K562 (cell line): ENCODE data around the gene BRWD1. TPM values are rescaled to one million over a fixed set of nuclear protein-coding genes. Genes with fewer than 3 reads are reported as not detected.

Experiments
- CREBBP ChIP-seq: IDR thresholded peaks from one replicate; pipeline ENCODE4 v1.6.1; 2012; ENCODE audit warnings: low read depth, mild to moderate bottlenecking, control low read depth, inconsistent platforms, low read length
- CTBP1 ChIP-seq: fragments of 450-650 bp; IDR thresholded peaks from 2 replicates; pipeline ENCODE4 v1.6.1; 2016; ENCODE audit warnings: borderline replicate concordance
- EP400 ChIP-seq: fragments of 450-650 bp; IDR thresholded peaks from 2 replicates; pipeline ENCODE4 v1.6.1; 2017; ENCODE audit warnings: antibody characterized with exemption, mild to moderate bottlenecking, moderate library complexity
- ESRRB ChIP-seq: fragments of 250-450 bp; sonication (Bioruptor Pico); IDR thresholded peaks from 2 replicates; pipeline ENCODE4 v1.5.0; 2020; ENCODE audit warnings: mild to moderate bottlenecking, moderate library complexity, borderline replicate concordance
- GMEB1 ChIP-seq: fragments of 250-450 bp; sonication (Bioruptor Pico); IDR thresholded peaks from 2 replicates; pipeline ENCODE4 v1.4.0; 2020; ENCODE audit warnings: mild to moderate bottlenecking
- JUN ChIP-seq, 2 experiments: sonication (generic) in 1 of 2; formaldehyde crosslinking in 1 of 2; IDR thresholded peaks; 2 replicates each; pipeline versions ENCODE4 v1.6.1 to v1.8.0; 2012 to 2022; ENCODE audit warnings: borderline replicate concordance in 2 of 2, mild to moderate bottlenecking in 2 of 2, improper control_type of control experiment in 1 of 2, low read depth in 1 of 2, low read length in 1 of 2, missing genetic modification reagents in 1 of 2
- MITF ChIP-seq: IDR thresholded peaks from 2 replicates; pipeline ENCODE4 v1.6.1; 2014; ENCODE audit warnings: antibody characterized with exemption
- MTF1 ChIP-seq: fragments of 250-450 bp; sonication (Bioruptor Pico); IDR thresholded peaks from 2 replicates; pipeline ENCODE4 v1.9.0; 2021; ENCODE audit warnings: moderate library complexity, mild to moderate bottlenecking, inconsistent platforms, borderline replicate concordance
- NEUROD1 ChIP-seq: fragments of 150-350 bp; IDR thresholded peaks from 2 replicates; pipeline ENCODE4 v1.6.1; 2014; ENCODE audit warnings: borderline replicate concordance, low read length, low read depth; ENCODE audit not compliant: partially characterized antibody
- PTTG1 ChIP-seq: fragments of 450-650 bp; IDR thresholded peaks from 2 replicates; pipeline ENCODE4 v1.6.1; 2016; ENCODE audit warnings: low read depth, mild to moderate bottlenecking, missing genetic modification characterization, missing compliant biosample characterization
- STAG1 ChIP-seq: sonication (generic); formaldehyde crosslinking; IDR thresholded peaks from 2 replicates; pipeline ENCODE4 v1.5.0; 2020; ENCODE audit warnings: missing genetic modification reagents, borderline replicate concordance
- TAF7 ChIP-seq: fragments of 450-650 bp; IDR thresholded peaks from 2 replicates; pipeline ENCODE4 v1.6.1; 2016; ENCODE audit warnings: missing genetic modification characterization, missing compliant biosample characterization
- ZNF121 ChIP-seq: sonication (generic); formaldehyde crosslinking; conservative IDR thresholded peaks from 2 replicates; pipeline ENCODE4 v1.8.0; 2022; ENCODE audit warnings: missing genetic modification reagents
- ZNF175 ChIP-seq: fragments of 200-800 bp; sonication (Bioruptor generic); IDR thresholded peaks from 2 replicates; pipeline ENCODE4 v1.6.1; 2016; ENCODE audit warnings: low read depth, mild to moderate bottlenecking, missing genetic modification characterization, missing compliant biosample characterization
- ZNF217 ChIP-seq: sonication (generic); formaldehyde crosslinking; IDR thresholded peaks from 2 replicates; pipeline ENCODE4 v1.8.0; 2022; ENCODE audit warnings: mild to moderate bottlenecking, missing genetic modification reagents
- ZNF280B ChIP-seq: fragments of 250-450 bp; sonication (Bioruptor Pico); IDR thresholded peaks from 2 replicates; pipeline ENCODE4 v1.5.1; 2021; ENCODE audit warnings: mild to moderate bottlenecking
- ZNF354B ChIP-seq: fragments of 250-450 bp; sonication (Bioruptor Pico); IDR thresholded peaks from 2 replicates; pipeline ENCODE4 v1.4.0; 2020
- ZNF584 ChIP-seq: fragments of 200-800 bp; sonication (Bioruptor generic); IDR thresholded peaks from 2 replicates; pipeline ENCODE4 v1.6.1; 2016; ENCODE audit warnings: low read depth, mild to moderate bottlenecking, missing genetic modification characterization, missing compliant biosample characterization
- polyA plus RNA-seq, 8 experiments: library from polyadenylated mRNA; depleted of rRNA in 4 of 8; stranded (reverse) in 5 of 8; unstranded in 3 of 8; fragments of >200 nt; fragmentation: Nextera tagmentation in 2 of 8; fragmentation: Illumina TruSeq in 1 of 8; extraction: Ambion mirVana in 2 of 8; extraction: Trizol in 1 of 8; gene quantifications; 2 replicates each; pipeline versions ENCODE4 v1.2.1 to v1.2.3, GENCODE V29; 2011 to 2014; ENCODE audit warnings: inconsistent platforms in 1 of 8, missing spikeins in 1 of 8
- total RNA-seq, 7 experiments: library from RNA; depleted of rRNA in 6 of 7; stranded (reverse); fragments of >200 nt in 6 of 7; fragmentation: Illumina TruSeq in 2 of 7; extraction: Trizol in 2 of 7; gene quantifications; 2 replicates each; pipeline versions ENCODE4 v1.2.1 to v1.2.3, GENCODE V29; 2011 to 2021; ENCODE audit warnings: low replicate concordance in 1 of 7
- TF ChIP-seq, protein P1 (sequence below), 2 experiments: fragments of 450-650 bp in 1 of 2; IDR thresholded peaks; 2 replicates each; pipeline ENCODE4 v1.6.1; 2011 to 2017; ENCODE audit warnings: low read depth in 2 of 2, antibody characterized with exemption in 1 of 2, borderline replicate concordance in 1 of 2, low read length in 1 of 2, mild to moderate bottlenecking in 1 of 2, mixed read lengths in 1 of 2; ENCODE audit not compliant: control insufficient read depth in 1 of 2

Gene BRWD1
- total and polyA plus RNA-seq, 9 of the 15 experiments (the other 6 are each of a cell fraction or from before 2014, with no cell fraction given) = 10.1 to 60.2 (median 34.1) TPM

DNA sequence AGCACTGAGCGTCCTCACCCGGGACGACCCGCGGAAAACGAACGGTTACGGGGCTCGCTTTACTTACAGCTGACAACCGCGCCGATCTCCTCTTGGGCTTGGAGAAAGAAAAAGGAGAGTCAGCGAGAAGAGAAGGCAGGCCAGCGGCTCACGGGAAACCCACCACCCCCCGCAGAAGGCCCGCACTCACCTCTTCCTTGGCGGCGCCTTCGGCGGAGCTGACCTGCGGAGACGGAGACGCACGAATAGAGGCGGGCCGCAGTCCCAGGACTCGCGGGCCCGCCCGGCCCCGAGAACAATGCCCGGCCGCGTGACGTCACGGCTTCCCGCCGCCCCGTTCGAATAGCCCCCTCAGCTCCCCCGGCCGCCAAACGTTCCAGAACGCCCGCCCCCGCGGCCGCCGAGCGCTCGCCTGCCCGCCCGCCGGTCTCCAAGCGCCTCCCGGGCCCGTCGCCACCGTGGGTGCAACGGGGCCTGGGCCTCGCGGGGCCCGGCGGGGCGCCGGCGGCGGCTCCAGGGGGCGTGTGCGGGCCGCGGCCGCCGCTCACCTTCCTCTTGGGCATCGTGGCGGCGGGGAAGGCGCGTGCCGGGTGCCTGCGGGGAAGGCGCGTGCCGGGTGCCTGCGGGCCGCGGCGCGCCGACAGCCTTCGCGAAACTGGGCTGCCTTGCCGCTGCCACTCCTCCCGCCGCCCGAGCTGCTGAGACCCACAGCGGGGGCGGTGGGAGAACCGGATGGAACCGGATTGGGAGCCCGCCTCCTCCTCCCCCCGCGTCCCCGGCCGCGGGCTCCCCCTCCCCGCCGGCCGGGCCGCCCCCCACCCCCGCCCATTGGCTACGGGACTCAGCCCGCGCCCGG lies 35.2 kb upstream of the BRWD1 start, which contains the start of gene HMGN1 (continued):
- TF ChIP-seq STAG1 (CRISPR knock-in tag) (no peak), EP400 (no peak; the same call in 1 of the 2 replicates), ZNF280B (no peak), ESRRB (no peak), TAF7 (no peak), ZNF584 (CRISPR knock-in tag) (no peak), CTBP1 (peak; percentile 71; the same call in 1 of the 2 replicates), NEUROD1 (peak; percentile 3), MITF (no peak), CREBBP (no peak), ZNF175 (CRISPR knock-in tag) (no peak), GMEB1 (peak; percentile 35), PTTG1 (no peak), ZNF121 (no peak), MTF1 (CRISPR knock-in tag) (no peak), ZNF217 (CRISPR knock-in tag) (no peak), JUN (IDR thresholded peaks at IDR 0.05; ENCODE audit: borderline replicate concordance, low read depth, low read length) (no peak), JUN (CRISPR knock-in tag; IDR thresholded peaks at IDR 0.05; ENCODE audit: borderline replicate concordance) (no peak), ZNF354B (CRISPR knock-in tag) (no peak)
- TF ChIP-seq, protein P1, sequence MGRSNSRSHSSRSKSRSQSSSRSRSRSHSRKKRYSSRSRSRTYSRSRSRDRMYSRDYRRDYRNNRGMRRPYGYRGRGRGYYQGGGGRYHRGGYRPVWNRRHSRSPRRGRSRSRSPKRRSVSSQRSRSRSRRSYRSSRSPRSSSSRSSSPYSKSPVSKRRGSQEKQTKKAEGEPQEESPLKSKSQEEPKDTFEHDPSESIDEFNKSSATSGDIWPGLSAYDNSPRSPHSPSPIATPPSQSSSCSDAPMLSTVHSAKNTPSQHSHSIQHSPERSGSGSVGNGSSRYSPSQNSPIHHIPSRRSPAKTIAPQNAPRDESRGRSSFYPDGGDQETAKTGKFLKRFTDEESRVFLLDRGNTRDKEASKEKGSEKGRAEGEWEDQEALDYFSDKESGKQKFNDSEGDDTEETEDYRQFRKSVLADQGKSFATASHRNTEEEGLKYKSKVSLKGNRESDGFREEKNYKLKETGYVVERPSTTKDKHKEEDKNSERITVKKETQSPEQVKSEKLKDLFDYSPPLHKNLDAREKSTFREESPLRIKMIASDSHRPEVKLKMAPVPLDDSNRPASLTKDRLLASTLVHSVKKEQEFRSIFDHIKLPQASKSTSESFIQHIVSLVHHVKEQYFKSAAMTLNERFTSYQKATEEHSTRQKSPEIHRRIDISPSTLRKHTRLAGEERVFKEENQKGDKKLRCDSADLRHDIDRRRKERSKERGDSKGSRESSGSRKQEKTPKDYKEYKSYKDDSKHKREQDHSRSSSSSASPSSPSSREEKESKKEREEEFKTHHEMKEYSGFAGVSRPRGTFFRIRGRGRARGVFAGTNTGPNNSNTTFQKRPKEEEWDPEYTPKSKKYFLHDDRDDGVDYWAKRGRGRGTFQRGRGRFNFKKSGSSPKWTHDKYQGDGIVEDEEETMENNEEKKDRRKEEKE (IDR thresholded peaks at IDR 0.05; ENCODE audit: borderline replicate concordance in 1 of 2, control insufficient read depth in 1 of 2, low read depth in 2 of 2, low read length in 1 of 2) = no peak
